Lower leg skin (tissue), 3 donors: Measurements from ENCODE around the gene FAM13A.

ENCODE experiments used
- POLR2A ChIP-seq, 2 donors: fragments of 450-650 bp; IDR thresholded peaks; one replicate each; pipeline ENCODE4 v1.6.1; 2016 to 2017; ENCODE audit warnings: antibody characterized with exemption in 2 of 2, mild to moderate bottlenecking in 1 of 2, moderate library complexity in 1 of 2
- TF ChIP-seq, protein P1 (sequence below), 3 donors: fragments of 450-650 bp; IDR thresholded peaks; one replicate each; pipeline ENCODE4 v1.5.1; 2016; ENCODE audit warnings: antibody characterized with exemption in 3 of 3, mild to moderate bottlenecking in 3 of 3, moderate library complexity in 2 of 3

DNA sequence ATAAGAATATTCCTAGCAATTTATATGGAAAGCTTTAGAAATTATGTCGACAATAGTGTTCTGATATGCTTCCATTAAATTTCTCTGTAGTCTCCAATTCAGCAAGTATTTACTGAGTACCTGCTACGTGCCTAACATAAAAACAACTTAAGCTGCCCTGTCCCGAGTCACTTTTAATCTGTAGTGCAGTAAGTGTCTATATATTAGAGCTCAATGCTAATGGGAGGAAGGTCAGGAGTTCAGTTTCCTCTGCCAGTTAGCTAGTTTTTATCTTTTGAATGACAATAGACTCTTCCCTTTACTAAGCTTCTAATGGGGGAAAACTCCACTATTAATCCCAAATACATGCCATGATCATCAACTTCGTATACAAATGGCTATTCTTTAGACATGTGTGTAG is 240.6 kb downstream of the FAM13A start:
- TF ChIP-seq, protein P1, sequence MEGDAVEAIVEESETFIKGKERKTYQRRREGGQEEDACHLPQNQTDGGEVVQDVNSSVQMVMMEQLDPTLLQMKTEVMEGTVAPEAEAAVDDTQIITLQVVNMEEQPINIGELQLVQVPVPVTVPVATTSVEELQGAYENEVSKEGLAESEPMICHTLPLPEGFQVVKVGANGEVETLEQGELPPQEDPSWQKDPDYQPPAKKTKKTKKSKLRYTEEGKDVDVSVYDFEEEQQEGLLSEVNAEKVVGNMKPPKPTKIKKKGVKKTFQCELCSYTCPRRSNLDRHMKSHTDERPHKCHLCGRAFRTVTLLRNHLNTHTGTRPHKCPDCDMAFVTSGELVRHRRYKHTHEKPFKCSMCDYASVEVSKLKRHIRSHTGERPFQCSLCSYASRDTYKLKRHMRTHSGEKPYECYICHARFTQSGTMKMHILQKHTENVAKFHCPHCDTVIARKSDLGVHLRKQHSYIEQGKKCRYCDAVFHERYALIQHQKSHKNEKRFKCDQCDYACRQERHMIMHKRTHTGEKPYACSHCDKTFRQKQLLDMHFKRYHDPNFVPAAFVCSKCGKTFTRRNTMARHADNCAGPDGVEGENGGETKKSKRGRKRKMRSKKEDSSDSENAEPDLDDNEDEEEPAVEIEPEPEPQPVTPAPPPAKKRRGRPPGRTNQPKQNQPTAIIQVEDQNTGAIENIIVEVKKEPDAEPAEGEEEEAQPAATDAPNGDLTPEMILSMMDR (IDR thresholded peaks at IDR 0.05) = no peak
- no peak for TF ChIP-seq POLR2A (IDR thresholded peaks at IDR 0.05)
